Stimulated activated naive CD4-positive, alpha-beta T cell treated with Interleukin-2 at 50 U/mL for 16 hours (primary cell): ENCODE data around the gene PLXNC1.

ENCODE experiments used
- DNase-seq: peaks from one replicate; lab custom pipeline; 2025; lab: John Stamatoyannopoulos, UW

Gene PLXNC1

GRCh38 chr12:94162108-94162507 lies 13.7 kb downstream of the PLXNC1 start:
- DNase-seq = no peak

DNA sequence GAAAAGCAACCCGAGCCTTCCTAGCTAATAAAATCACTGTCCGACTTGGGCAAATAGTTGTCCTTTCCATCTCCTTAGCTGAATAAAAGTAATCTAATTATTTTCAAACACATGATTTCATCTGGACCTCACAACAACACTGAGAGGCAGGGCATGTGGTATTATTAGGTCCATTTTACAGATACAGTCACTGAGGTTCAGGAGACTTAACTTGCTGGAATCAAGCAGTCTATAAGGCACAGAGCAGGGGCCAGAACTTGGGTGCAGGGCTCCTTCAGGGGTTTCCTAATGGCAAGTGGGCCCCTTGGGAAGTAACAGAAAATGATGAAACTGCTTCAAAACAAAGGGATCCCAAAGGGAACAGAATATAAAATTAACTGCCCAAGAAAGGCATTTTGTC lies 15.5 kb downstream of the PLXNC1 start:
- DNase-seq = no peak

DNA sequence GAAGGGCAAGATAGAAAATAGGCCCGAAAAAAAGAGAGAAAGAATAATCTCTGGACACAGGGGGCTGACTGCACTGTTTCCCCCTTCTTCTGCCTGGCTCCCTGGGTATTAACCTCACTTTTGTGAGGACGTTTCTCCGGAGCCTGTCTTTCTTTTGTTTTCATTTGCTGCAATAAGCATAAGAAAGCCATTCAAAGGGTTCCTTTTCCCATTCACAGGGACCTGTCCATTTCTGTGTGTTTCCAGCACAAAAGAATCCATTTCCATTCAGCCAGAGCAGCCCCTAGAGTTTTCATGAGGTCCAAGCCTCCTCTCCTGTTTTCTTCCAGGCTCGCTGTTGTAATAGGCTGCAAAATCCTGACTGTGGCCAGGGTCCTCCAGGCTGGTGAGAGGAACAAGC lies 16.8 kb downstream of the PLXNC1 start:
- DNase-seq = no peak

- no peak for DNase-seq
Measured at GRCh38 chr12:94165670-94166364, 17.4 kb downstream of the PLXNC1 start.

GRCh38 chr12:94167071-94167755 lies 18.8 kb downstream of the PLXNC1 start:
- DNase-seq = no peak

GRCh38 chr12:94167756-94168416 lies 19.5 kb downstream of the PLXNC1 start:
- no peak for DNase-seq

GRCh38 chr12:94169495-94169894 lies 21.1 kb downstream of the PLXNC1 start:
- peak; percentile 6 for DNase-seq

GRCh38 chr12:94169966-94170689 lies 21.8 kb downstream of the PLXNC1 start:
- no peak for DNase-seq

- DNase-seq = no peak
Measured at GRCh38 chr12:94170690-94171594, 22.6 kb downstream of the PLXNC1 start.

GRCh38 chr12:94171595-94171930 lies 23.2 kb downstream of the PLXNC1 start:
- no peak for DNase-seq

GRCh38 chr12:94172031-94172430 lies 23.7 kb downstream of the PLXNC1 start:
- peak; percentile 59 for DNase-seq

DNA sequence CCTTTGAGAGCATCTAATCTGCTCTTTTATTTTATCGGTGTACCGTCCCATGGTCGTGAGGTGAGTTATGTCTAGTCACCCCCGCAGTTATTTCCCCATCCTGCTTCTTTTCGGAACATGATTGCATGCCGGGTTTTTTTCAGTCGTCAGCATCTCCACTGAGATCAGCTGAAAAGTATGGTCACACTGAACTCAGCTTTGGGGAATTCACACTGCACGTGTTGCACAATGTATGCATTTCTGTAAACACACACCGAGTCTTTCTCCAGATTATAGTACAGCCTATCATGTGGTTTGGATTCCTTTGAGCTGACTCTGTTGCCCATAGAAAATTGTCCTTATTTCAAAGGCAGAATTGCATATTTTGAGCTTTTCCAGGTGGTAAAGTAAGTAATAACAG lies 24.6 kb downstream of the PLXNC1 start:
- no peak for DNase-seq

DNA sequence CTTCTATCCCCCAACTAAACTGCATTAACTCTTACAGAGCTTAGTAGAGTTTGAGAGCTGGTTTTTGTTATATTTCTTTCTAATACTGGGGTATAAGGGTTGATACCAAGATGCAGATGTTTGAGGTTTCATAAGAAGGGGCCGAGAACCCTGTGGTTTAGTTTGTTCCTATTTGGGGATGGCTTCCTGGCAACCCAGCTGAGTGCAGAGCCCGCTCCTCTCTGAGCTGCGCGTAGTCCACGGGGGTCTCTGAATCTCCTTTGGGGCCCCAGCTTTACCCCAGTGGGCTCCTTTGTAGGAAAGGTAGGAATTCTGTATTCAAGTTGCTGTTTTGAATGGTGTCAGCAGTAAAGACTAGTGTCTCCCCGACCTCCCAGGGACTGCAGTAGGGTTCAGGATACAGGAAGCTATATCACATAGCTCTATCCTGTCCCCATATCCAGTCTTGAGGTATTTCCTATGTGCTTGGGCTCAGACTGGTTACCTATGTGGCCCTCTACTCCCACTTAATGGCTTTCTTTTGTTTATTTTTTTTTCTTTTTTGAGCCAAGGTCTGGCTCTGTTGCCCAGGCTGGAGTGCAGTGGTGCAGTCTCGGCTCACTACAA lies 25.4 kb downstream of the PLXNC1 start:
- DNase-seq = no peak

DNA sequence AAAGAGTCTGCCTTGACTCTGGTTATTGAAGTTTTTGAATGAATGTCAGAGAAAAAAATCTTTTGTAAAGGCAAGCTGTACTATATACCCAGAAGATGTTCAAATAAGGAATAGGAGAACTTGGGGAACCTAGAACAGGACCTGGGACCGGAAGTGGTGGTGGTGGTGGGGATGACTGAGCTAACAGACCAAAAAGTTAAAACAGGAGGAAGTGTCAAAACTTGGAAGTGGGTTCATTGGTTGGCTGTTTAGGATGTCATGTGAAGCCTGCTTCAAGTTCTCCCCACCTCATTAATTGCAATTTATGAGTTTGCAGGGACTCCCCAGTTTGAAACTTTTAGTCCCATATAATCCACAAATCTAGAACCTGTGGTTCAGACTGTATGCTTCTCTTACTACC lies 26.2 kb downstream of the PLXNC1 start:
- DNase-seq = no peak

DNA sequence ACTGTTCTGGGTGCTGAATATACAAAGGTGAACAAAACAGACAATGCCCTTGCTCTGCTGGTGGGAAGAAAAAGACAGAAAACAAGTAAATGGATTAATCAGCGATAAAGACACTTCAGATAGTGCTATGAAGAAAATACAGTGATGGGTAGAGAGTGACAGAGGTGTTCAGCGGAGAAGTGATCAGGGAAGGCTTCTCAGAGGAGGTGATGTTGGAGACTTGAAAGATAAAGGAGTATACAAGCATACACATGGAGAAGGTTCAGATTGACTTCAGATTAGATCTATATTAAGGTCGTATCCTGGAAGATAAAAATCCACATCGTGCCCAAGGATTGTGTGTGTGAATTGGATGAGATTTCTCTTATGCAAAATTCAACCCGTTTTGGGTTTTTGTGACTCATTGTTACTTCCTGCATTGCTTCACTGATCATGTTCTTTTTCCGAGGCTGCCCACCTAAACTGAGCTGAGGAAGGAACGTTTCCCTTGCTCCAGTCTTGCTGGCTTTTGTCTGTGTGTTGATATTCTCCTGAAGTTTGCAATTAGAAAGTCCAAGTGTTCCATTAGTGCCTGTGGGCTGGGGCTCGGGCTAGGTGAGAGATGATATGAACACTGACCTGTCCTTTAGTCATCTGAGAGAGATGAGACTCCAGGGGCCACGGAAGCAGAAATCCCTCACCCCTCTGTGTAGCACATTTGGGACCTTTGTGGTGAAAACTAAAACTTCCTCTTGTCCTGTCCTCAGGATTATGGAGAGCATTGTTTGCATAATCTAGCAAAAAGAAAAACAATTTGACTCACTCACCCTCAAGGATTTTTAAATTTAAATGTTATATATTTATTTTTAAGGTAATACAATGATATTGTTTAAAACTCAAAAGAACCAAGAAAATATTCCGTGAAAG lies 27.6 kb downstream of the PLXNC1 start:
- no peak for DNase-seq

- DNase-seq = no peak
Measured at GRCh38 chr12:94178054-94178453, 29.7 kb downstream of the PLXNC1 start.

- DNase-seq = no peak
Measured at GRCh38 chr12:94178882-94179281, 30.5 kb downstream of the PLXNC1 start.

DNA sequence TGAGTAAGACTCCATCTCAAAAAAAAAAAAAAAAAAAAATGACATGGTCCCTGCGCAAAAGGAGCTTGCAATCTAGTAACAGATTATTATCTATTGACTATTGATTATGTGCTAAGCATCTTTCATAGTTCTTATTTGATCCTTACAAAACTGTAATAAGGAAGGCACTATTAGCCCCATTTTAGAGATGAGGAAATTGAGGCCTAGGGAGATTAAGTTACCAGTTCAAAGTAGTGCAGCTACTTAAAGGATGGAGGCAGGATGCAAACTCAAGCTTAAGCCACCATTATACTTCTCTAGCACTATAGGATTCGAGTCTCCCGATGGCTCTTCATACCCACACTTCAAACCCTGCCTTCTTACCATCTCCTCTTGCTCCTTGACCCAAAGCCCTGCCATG lies 31.3 kb downstream of the PLXNC1 start:
- DNase-seq = no peak

DNA sequence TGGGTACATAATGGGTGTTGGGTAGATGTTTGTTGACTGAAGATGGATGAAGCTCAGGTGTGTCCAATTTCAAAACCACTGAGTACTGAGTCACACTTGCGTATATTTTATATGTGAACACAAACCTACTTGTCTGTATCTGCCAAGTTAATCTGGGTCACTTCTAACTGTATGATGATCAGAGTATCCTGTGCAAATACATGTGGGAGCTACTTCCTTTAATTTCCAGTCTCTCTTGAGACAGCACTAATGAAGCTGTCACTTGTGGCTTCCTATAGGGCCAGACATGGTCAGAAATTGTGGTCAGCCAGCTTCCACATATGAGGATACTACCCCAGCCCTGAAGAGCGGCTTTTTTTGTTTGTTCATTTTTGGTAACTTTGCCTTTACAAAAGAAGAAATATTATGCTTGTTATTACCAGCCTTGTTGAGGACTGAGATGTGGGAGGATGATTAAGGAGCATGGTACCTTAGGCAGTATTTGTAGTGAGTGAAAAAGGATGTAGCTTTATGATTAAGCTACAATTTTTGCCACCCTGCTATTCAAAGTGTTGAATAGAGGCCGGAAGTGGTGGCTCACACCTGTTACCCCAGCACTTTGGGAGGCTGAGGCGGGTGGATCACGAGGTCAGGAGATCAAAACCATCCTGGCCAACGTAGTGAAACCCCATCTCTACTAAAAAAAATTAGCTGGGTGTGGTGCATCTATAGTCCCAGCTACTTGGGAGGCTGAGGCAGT lies 32.4 kb downstream of the PLXNC1 start:
- DNase-seq = peak; percentile 21
